Esophagus muscularis mucosa (tissue), 4 donors: Measurements from ENCODE around the gene THSD4. TPM values are rescaled to one million over a fixed set of nuclear protein-coding genes. Genes with fewer than 3 reads are reported as not detected.
A peak's percentile ranks its signal among the peaks of the same experiment; 100 is the strongest.
"Not testable (repeated sequence)": the region's sequence is repeated elsewhere in the genome, so short reads cannot be mapped to it uniquely, and the experiment has no call there.

Experiments used
- DNase-seq: peaks from one replicate; pipeline ENCODE4 v3.0.0-alpha.2; 2017; ENCODE audit errors: extremely low spot score
- H3K27ac ChIP-seq, 4 donors: fragments of 200-600 bp; sonication (generic); replicated peaks in 1 of 4; 1 replicate in 3 of 4; 2 replicates in 1 of 4; pipeline ENCODE4 v1.5.1; 2016 to 2019; ENCODE audit warnings: mild to moderate bottlenecking in 1 of 4
- H3K27me3 ChIP-seq, 4 donors: fragments of 200-600 bp; sonication (generic); one replicate each; pipeline versions ENCODE4 v1.5.1 to v1.6.0; 2016 to 2019
- H3K36me3 ChIP-seq, 4 donors: fragments of 200-600 bp; sonication (generic); one replicate each; pipeline ENCODE4 v1.5.1; 2016 to 2019
- H3K4me1 ChIP-seq, 4 donors: fragments of 200-600 bp; sonication (generic); one replicate each; pipeline ENCODE4 v1.5.1; 2016 to 2019
- H3K4me3 ChIP-seq, 4 donors: fragments of 200-600 bp; sonication (generic); 1 replicate in 2 of 4; 2 replicates in 2 of 4; pipeline ENCODE4 v1.5.1; 2016 to 2019; ENCODE audit warnings: mild to moderate bottlenecking in 4 of 4, moderate library complexity in 1 of 4
- H3K9me3 ChIP-seq, 4 donors: fragments of 200-600 bp; sonication (generic); 1 replicate in 3 of 4; 2 replicates in 1 of 4; pipeline ENCODE4 v1.5.1; 2016 to 2019
- EP300 ChIP-seq: sonication (generic); formaldehyde crosslinking; IDR thresholded peaks from one replicate; pipeline ENCODE4 v1.6.1; 2017; ENCODE audit warnings: antibody characterized with exemption
- POLR2A ChIP-seq: fragments of 450-650 bp; IDR thresholded peaks from one replicate; pipeline ENCODE4 v1.6.1; 2017; ENCODE audit warnings: antibody characterized with exemption, moderate library complexity, mild to moderate bottlenecking, low read depth
- POLR2AphosphoS5 ChIP-seq, 2 donors: sonication (generic); formaldehyde crosslinking; IDR thresholded peaks; one replicate each; pipeline ENCODE4 v1.6.1; 2017; ENCODE audit warnings: antibody characterized with exemption in 2 of 2
- WGBS: methylation state at CpG from one replicate; pipeline ENCODE4 v1.1.5; 2018; 5-methylcytosine and 5-hydroxymethylcytosine counted together
- intact Hi-C: fragments of 100-400 bp; cut with DNase I; formaldehyde crosslinking; loops from one replicate; pipeline ENCODE4 v1.15.1; 2023
- total RNA-seq, 4 donors: library from RNA; depleted of rRNA; stranded (reverse); fragments of >200 nt; gene quantifications; one replicate each; pipeline versions ENCODE4 v1.1.0 to v1.2.1, GENCODE V29; 2016
- TF ChIP-seq, protein P1 (sequence below), 3 experiments: fragments of 200-600 bp in 2 of 3; fragments of 450-650 bp in 1 of 3; sonication (generic) in 2 of 3; IDR thresholded peaks; one replicate each; pipeline ENCODE4 v1.5.1; 2017 to 2019; ENCODE audit warnings: antibody characterized with exemption in 3 of 3, mild to moderate bottlenecking in 2 of 3, moderate library complexity in 1 of 3

The THSD4 gene
- total RNA-seq, 4 donors from 2014 or later, result 3.2 to 6.6 (median 5.6) TPM

DNA sequence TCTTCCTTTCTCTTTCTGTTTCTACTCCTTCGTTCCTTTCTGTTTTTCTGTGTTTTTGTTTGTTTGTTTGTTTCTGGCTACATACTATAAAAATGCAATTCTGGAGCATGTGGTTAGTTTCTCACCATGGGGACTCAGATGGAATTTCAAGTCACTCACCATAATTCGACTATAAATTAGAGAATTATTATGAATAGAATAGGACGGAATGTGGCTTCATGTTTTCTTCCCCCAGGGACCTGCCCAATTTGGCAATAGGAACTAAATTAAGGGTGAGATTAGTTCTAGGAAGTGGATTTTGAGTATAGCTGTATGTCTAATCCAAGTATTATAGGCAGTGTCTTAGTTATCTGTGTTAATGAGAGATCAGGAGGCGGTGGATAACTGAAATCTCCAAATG, 96.9 kb downstream of the THSD4 start:
- H3K27ac ChIP-seq, result no peak overlapping the region
- intact Hi-C loops, result no loop called here
- WGBS, result 86% methylated on average over 4 of the region's 4 CpGs
- TF ChIP-seq POLR2A (no peak), EP300 (no peak), POLR2AphosphoS5 (IDR thresholded peaks at IDR 0.05) (no peak)
- TF ChIP-seq, protein P1, sequence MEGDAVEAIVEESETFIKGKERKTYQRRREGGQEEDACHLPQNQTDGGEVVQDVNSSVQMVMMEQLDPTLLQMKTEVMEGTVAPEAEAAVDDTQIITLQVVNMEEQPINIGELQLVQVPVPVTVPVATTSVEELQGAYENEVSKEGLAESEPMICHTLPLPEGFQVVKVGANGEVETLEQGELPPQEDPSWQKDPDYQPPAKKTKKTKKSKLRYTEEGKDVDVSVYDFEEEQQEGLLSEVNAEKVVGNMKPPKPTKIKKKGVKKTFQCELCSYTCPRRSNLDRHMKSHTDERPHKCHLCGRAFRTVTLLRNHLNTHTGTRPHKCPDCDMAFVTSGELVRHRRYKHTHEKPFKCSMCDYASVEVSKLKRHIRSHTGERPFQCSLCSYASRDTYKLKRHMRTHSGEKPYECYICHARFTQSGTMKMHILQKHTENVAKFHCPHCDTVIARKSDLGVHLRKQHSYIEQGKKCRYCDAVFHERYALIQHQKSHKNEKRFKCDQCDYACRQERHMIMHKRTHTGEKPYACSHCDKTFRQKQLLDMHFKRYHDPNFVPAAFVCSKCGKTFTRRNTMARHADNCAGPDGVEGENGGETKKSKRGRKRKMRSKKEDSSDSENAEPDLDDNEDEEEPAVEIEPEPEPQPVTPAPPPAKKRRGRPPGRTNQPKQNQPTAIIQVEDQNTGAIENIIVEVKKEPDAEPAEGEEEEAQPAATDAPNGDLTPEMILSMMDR (IDR thresholded peaks at IDR 0.05), result no peak
- DNase-seq, result no peak
- peaks cover 0 to 7% (median 0%) of the 10 kb centered on the region in 4 donors for H3K4me1 ChIP-seq
- H3K9me3 ChIP-seq, result no peaks in the 10 kb centered on the region
- H3K27me3 ChIP-seq, result peaks cover 0 to 8% (median 0%) of the 10 kb centered on the region in 4 donors
- H3K36me3 ChIP-seq, result no peaks in the 10 kb centered on the region
- no peak overlapping the region for H3K4me3 ChIP-seq

DNA sequence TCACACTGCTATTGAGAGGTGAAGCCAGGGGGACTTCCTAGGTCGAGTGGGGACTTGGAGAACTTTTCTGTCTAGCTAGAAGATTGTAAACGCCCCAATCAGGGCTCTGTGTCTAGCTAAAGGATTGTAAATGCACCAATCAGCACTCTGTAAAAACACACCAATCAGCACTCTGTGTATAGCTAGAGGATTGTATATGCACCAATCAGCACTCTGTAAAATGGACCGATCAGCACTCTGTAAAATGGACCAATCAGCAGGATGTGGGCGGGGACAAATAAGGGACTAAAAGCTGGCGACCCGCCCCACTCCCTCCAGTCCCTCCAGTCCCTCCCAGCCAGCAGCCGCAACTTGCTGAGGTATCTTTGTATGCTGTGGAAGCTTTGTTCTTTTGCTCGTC, 98.7 kb downstream of the THSD4 start:
- DNase-seq, H3K27me3 ChIP-seq, H3K9me3 ChIP-seq, H3K27ac ChIP-seq, H3K36me3 ChIP-seq, H3K4me3 ChIP-seq, intact Hi-C loops: not testable (repeated sequence)
- 90% methylated on average over 8 of the region's 8 CpGs for WGBS
- peaks cover 7 to 13% (median 11%) of the 10 kb centered on the region in 4 donors for H3K4me1 ChIP-seq

DNA sequence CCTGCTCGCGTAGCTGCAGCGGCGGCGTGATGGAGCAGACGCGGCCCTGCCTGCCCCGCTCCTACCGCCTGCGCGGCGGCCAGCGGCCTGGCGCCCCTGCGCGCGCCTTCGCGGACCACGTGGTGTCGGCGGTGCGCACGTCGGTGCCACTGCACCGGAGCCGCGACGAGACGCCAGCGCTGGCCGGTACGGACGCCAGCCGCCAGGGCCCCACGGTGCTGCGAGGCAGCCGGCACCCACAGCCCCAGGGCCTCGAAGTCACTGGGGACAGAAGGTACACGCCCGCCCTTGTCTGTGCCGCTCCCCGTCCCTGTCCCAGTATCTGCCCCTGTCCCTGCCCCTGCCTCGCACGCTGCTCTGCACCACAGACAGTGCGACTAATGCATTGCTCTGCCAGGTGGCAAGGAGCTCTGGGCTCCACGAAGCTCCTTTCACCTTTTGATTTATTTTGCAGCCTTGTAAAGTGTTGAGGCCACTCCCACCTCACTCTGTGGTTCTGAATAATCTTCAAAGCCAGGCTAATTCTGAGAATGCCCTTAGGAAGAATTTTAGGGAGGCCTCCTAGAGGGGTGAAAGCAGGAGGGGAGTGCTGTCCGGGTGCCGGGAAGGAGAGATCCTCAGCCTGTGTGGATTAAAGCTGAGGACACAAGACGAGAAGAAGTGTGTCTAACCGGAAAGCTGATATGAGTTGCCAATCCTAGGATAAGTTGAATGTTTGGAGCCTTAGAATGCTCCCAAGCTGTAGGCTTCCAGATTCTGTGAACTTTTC, 100.0 kb downstream of the THSD4 start:
- WGBS, result 51% methylated on average over 16 of the region's 51 CpGs
- TF ChIP-seq, protein P1 (IDR thresholded peaks at IDR 0.05), result no peak
- TF ChIP-seq POLR2AphosphoS5 (IDR thresholded peaks at IDR 0.05) (no peak), EP300 (no peak), POLR2A (no peak)
- Histone ChIP-seq H3K9me3 (no peaks in the 10 kb centered on the region), H3K4me1 (peaks cover 7 to 27% (median 24%) of the 10 kb centered on the region in 4 donors), H3K27me3 (peaks cover 0 to 8% (median 0%) of the 10 kb centered on the region in 4 donors), H3K4me3 (no peak overlapping the region), H3K36me3 (no peaks in the 10 kb centered on the region), H3K27ac (no peak overlapping the region)
- no peak for DNase-seq
- intact Hi-C loops, result no loop called here

DNA sequence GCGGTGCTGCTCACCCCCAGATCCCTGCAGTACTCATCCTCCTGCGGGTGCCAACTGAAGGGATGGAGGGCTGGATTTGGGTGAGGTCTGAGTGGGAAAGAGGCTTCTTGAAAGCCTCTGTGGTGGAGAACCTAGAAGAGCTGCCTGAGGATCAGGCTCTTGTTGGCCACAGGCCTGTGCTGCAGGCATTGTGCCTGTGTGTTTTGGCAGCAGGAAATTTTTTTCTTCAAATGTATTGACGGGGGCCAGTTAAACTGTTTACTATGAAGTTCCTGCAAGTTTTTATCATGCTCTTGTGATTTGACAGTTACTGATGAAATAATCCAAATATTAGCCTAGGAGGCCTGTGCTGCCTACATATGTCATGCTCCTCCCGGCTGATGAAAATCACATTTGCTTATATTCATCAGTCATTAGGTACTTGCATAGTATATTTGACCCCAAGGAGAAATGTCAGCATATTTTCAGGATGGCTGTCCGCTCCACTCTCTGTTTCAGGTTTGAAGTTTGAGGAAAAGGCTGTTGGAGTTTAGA, 103.1 kb downstream of the THSD4 start:
- intact Hi-C loops, result no loop called here
- Histone ChIP-seq H3K9me3 (no peaks in the 10 kb centered on the region), H3K36me3 (no peaks in the 10 kb centered on the region), H3K4me3 (no peak overlapping the region), H3K27me3 (peaks cover 0 to 8% (median 0%) of the 10 kb centered on the region in 4 donors), H3K27ac (peak overlapping the region in 2 of 4 donors; percentile 10 to 13), H3K4me1 (peaks cover 2 to 31% (median 24%) of the 10 kb centered on the region in 4 donors)
- WGBS, result 45% methylated on average over 3 of the region's 5 CpGs
- DNase-seq, result no peak
- TF ChIP-seq EP300 (no peak), POLR2AphosphoS5 (IDR thresholded peaks at IDR 0.05) (no peak), POLR2A (no peak)
- TF ChIP-seq, protein P1 (IDR thresholded peaks at IDR 0.05), result no peak

DNA sequence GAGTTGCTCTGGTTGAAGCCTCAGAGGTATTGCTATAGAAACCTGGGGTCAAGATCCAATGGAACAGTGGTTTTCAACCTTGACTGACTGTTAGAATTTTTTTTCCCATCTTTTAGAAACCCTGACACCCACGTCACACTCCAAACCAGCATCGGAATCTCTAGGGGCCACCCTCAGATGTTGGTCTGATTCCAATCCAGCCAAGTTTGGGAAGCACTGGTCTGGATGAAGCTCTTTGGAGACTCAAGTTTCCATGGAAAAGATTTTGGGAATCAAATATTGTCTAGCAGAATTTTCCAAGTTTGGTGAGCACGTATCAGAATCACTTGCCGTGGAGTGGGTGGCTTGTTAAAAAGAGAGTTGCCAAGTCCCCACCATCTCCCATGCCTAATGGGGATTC, 103.8 kb downstream of the THSD4 start:
- no peaks in the 10 kb centered on the region for H3K9me3 ChIP-seq
- H3K4me3 ChIP-seq, result no peak overlapping the region
- DNase-seq, result no peak
- 77% methylated on average over 4 of the region's 4 CpGs for WGBS
- H3K36me3 ChIP-seq, result no peaks in the 10 kb centered on the region
- no peak for TF ChIP-seq EP300
- TF ChIP-seq POLR2A, result no peak
- no peak for TF ChIP-seq POLR2AphosphoS5 (IDR thresholded peaks at IDR 0.05)
- TF ChIP-seq, protein P1 (IDR thresholded peaks at IDR 0.05), result no peak
- H3K27me3 ChIP-seq, result peaks cover 0 to 8% (median 0%) of the 10 kb centered on the region in 4 donors
- intact Hi-C loops, result no loop called here
- peaks cover 0 to 31% (median 24%) of the 10 kb centered on the region in 4 donors for H3K4me1 ChIP-seq
- peak overlapping the region in 3 of 4 donors; percentile 10 to 24 (median 19) for H3K27ac ChIP-seq
